ENCODE measurements around the gene NOS1.

DNA sequence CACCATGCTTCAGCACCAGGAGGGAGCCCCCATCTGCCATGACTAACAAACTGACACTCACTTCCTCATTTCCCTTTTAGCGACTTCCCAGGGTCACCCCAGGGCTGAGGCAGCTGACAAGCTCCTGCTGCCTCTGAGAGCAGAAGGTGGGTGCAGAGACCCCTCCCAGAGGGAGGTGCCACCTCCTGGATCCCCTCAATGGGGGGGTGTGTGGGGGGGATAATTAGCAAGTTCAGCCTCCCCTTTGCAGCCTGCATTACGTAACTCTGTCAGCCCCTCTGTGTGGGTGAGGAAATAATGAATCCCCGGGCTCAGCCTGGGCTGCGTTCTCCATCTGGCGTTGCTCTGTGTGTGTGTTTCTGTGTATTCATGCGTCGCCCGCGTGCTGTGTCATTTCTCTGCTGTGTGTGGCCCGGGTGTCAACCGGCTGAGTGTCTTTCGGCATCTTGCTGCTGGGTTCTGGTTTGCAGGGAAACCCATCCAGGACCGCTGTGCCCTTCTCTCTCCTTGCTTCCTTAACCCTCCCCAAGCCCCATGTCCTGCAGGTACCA, 28.0 kb downstream of the NOS1 start:
- TF ChIP-seq ZNF70 (CRISPR knock-in tag; IDR thresholded peaks at IDR 0.05): no peak
- no peak for TF ChIP-seq ZFP30 (CRISPR knock-in tag; IDR thresholded peaks at IDR 0.05)
- TF ChIP-seq PPARA (CRISPR knock-in tag; IDR thresholded peaks at IDR 0.05; ENCODE audit: borderline replicate concordance): no peak
- TF ChIP-seq, protein P1, sequence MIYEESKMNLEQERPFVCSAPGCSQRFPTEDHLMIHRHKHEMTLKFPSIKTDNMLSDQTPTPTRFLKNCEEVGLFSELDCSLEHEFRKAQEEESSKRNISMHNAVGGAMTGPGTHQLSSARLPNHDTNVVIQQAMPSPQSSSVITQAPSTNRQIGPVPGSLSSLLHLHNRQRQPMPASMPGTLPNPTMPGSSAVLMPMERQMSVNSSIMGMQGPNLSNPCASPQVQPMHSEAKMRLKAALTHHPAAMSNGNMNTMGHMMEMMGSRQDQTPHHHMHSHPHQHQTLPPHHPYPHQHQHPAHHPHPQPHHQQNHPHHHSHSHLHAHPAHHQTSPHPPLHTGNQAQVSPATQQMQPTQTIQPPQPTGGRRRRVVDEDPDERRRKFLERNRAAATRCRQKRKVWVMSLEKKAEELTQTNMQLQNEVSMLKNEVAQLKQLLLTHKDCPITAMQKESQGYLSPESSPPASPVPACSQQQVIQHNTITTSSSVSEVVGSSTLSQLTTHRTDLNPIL (CRISPR knock-in tag; IDR thresholded peaks at IDR 0.05; ENCODE audit: low read depth): no peak

Data from SK-N-SH treated with all-trans-retinoic acid at 6 μM for 48 hours (cell line).